Measurements from ENCODE around the gene SKI. TPM values are rescaled to one million over a fixed set of nuclear protein-coding genes. Genes with fewer than 3 reads are reported as not detected.
A peak's percentile ranks its signal among the peaks of the same experiment; 100 is the strongest.

SKI gene
- total and polyA plus RNA-seq, 9 of the 15 experiments (the other 6 are each of a cell fraction or from before 2014, with no cell fraction given) = 0.10 to 60.5 (median 4.6) TPM

GRCh38 chr1:2255420-2256369 lies 27.6 kb downstream of the SKI start (continued):
- peak in 1 of 2 experiments; percentile 87; a peak in 2 of 4 replicates for TF ChIP-seq ZNF318 (IDR thresholded peaks at IDR 0.05; ENCODE audit: borderline replicate concordance in 1 of 2, low read depth in 1 of 2)
- no peak for TF ChIP-seq DNMT1 (IDR thresholded peaks at IDR 0.05)
- 0 out of 2 replicates have a peak, but pooled peaks have one; percentile 55 for TF ChIP-seq NFRKB (IDR thresholded peaks at IDR 0.05; ENCODE audit: low read depth)
- TF ChIP-seq ZEB2 (IDR thresholded peaks at IDR 0.05) = no peak
- TF ChIP-seq TFAP4 (CRISPR knock-in tag; IDR thresholded peaks at IDR 0.05; ENCODE audit: borderline replicate concordance) = 0 out of 2 replicates have a peak, but pooled peaks have one; percentile 22
- 0 out of 2 replicates have a peak, but pooled peaks have one; percentile 2 for TF ChIP-seq ATF1 (CRISPR knock-in tag; IDR thresholded peaks at IDR 0.05)
- peak; percentile 98 for TF ChIP-seq ATF1 (tag; IDR thresholded peaks at IDR 0.05)
- TF ChIP-seq HNRNPLL (IDR thresholded peaks at IDR 0.05; ENCODE audit: low read depth, low read length, poor library complexity, severe bottlenecking) = no peak
- TF ChIP-seq SFPQ (IDR thresholded peaks at IDR 0.05; ENCODE audit: low read depth, low read length) = no peak
- TF ChIP-seq BCLAF1 (IDR thresholded peaks at IDR 0.05; ENCODE audit: borderline replicate concordance in 1 of 2, control insufficient read depth in 1 of 2, low read depth in 2 of 2, low read length in 1 of 2) = no peak
- no peak for TF ChIP-seq HNRNPUL1 (IDR thresholded peaks at IDR 0.05; ENCODE audit: low read length)

Measured in K562 (cell line).